Right lobe of liver (tissue), 6 donors: ENCODE measurements around the gene NAALADL2. TPM values are rescaled to one million over a fixed set of nuclear protein-coding genes. Genes with fewer than 3 reads are reported as not detected.

Experiments
- ATAC-seq, 4 donors: fragments of 200-7000 bp; cut with Tn5 transposase; one replicate each; pipeline ENCODE4 v1.9.1; 2020; ENCODE audit warnings: mild to moderate bottlenecking in 4 of 4, moderate library complexity in 4 of 4
- DNase-seq, 3 donors: peaks; one replicate each; pipeline ENCODE4 v3.0.0-alpha.2; 2020
- H3K27ac ChIP-seq, 3 donors: fragments of 200-600 bp; one replicate each; pipeline ENCODE4 v1.8.0; 2022
- H3K27me3 ChIP-seq, 2 donors: fragments of 200-600 bp; one replicate each; pipeline ENCODE4 v1.8.0; 2022
- H3K36me3 ChIP-seq, 4 donors: fragments of 200-600 bp; sonication (generic) in 1 of 4; one replicate each; pipeline versions ENCODE4 v1.5.1 to v1.8.0; 2017 to 2022; ENCODE audit warnings: control low read depth in 1 of 4
- H3K4me1 ChIP-seq, 4 donors: fragments of 200-600 bp; sonication (generic) in 1 of 4; one replicate each; pipeline versions ENCODE4 v1.5.1 to v1.8.0; 2017 to 2022; ENCODE audit warnings: control low read depth in 1 of 4
- H3K4me3 ChIP-seq, 3 donors: fragments of 200-600 bp; one replicate each; pipeline ENCODE4 v1.8.0; 2022
- H3K9me3 ChIP-seq, 4 donors: fragments of 200-600 bp; sonication (generic) in 1 of 4; one replicate each; pipeline versions ENCODE4 v1.5.1 to v1.8.0; 2017 to 2022; ENCODE audit warnings: control low read depth in 1 of 4
- POLR2A ChIP-seq: fragments of 450-650 bp; IDR thresholded peaks from one replicate; pipeline ENCODE4 v1.6.1; 2017; ENCODE audit warnings: antibody characterized with exemption, mild to moderate bottlenecking
- WGBS: methylation state at CpG from one replicate; pipeline ENCODE4 v1.1.6; 2018; ENCODE audit warnings: low coverage, low lambda C conversion rate; ENCODE audit not compliant: insufficient coverage; ENCODE audit errors: missing lambda C conversion rate; 5-methylcytosine and 5-hydroxymethylcytosine counted together
- intact Hi-C, 2 donors: fragments of 100-400 bp; cut with DNase I; formaldehyde crosslinking; loops; one replicate each; pipeline versions ENCODE4 v1.11.2 to v1.14.1; 2022
- microRNA-seq, 2 donors: library from miRNA; unstranded; fragments of <30 nt; microRNA quantifications; one replicate each; pipeline ENCODE4, GENCODE V29; 2019 to 2020
- small RNA-seq, 2 experiments: library from RNA; depleted of rRNA; stranded (forward); fragments of <200 nt; gene quantifications; one replicate each; pipeline ENCODE3, GENCODE V24; 2016
- total RNA-seq, 6 experiments: library from RNA; depleted of rRNA in 2 of 6; stranded (reverse); fragments of >200 nt in 2 of 6; fragmentation: NEBNext Ultra II Directional in 3 of 6; extraction: Animal tissue kit (Norgen Biotek cat#: 25700) in 3 of 6; gene quantifications; one replicate each; pipeline versions ENCODE4 v1.1.0 to v1.2.4, GENCODE V29; 2016 to 2023
- TF ChIP-seq, protein P1 (sequence below), 4 donors: fragments of 200-600 bp in 3 of 4; fragments of 450-650 bp in 1 of 4; IDR thresholded peaks; one replicate each; pipeline versions ENCODE4 v1.5.1 to v1.8.0; 2016 to 2022; ENCODE audit warnings: antibody characterized with exemption in 4 of 4, mild to moderate bottlenecking in 2 of 4
- donor health status: DM: no; HTN: yes; CAD: no.
- donor health status: DM: no; HTN: no; CAD: no.
- donor health status: DM: no; HTN: no; CAD: no.
- donor health status: DM: no; HTN: yes; CAD: no.
- donor health status: DM: no; HTN: yes; CAD: no.

NAALADL2 gene
- total RNA-seq, 6 experiments from 2014 or later: 0.86 to 4.9 (median 3.2) TPM

DNA sequence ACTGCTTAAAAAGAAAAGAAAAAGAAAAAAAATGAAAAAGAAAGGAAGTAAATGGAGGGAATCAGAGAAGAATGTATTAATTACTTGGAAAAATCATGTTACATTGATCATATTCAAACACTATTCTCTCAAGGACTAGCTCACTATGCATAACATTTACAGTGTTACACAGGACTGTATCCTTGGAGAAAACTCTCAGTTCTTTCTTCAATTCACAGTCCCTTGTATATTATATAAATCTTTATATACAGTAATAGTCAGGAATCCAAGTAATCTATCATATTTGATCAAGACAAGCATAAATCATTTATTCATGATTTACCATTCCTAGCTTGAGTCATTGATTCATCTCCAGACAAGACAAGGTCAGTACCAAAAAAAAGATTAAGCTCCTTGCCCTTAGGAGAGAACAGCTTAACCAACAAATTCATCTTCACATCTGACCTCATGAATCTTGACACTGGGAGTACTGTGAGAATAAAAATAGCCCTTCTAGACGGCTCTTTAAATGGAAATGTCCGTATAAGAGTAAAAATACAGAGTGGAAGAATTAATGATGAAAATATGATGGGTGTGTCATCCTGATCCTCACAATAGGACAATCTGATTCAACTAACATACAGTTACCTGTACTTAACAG lies 980.4 kb downstream of the NAALADL2 start:
- no peaks in the 10 kb centered on the region for H3K27me3 ChIP-seq
- WGBS: 78% methylated on average over 2 of the region's 2 CpGs
- no peak overlapping the region for H3K27ac ChIP-seq
- intact Hi-C loops: no loop called here
- no peak for TF ChIP-seq POLR2A
- TF ChIP-seq, protein P1, sequence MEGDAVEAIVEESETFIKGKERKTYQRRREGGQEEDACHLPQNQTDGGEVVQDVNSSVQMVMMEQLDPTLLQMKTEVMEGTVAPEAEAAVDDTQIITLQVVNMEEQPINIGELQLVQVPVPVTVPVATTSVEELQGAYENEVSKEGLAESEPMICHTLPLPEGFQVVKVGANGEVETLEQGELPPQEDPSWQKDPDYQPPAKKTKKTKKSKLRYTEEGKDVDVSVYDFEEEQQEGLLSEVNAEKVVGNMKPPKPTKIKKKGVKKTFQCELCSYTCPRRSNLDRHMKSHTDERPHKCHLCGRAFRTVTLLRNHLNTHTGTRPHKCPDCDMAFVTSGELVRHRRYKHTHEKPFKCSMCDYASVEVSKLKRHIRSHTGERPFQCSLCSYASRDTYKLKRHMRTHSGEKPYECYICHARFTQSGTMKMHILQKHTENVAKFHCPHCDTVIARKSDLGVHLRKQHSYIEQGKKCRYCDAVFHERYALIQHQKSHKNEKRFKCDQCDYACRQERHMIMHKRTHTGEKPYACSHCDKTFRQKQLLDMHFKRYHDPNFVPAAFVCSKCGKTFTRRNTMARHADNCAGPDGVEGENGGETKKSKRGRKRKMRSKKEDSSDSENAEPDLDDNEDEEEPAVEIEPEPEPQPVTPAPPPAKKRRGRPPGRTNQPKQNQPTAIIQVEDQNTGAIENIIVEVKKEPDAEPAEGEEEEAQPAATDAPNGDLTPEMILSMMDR (IDR thresholded peaks at IDR 0.05): no peak
- DNase-seq (no peak), ATAC-seq (no peak)
- H3K36me3 ChIP-seq: no peaks in the 10 kb centered on the region
- no peak overlapping the region for H3K4me3 ChIP-seq
- no peaks in the 10 kb centered on the region for H3K4me1 ChIP-seq
- no peaks in the 10 kb centered on the region for H3K9me3 ChIP-seq

DNA sequence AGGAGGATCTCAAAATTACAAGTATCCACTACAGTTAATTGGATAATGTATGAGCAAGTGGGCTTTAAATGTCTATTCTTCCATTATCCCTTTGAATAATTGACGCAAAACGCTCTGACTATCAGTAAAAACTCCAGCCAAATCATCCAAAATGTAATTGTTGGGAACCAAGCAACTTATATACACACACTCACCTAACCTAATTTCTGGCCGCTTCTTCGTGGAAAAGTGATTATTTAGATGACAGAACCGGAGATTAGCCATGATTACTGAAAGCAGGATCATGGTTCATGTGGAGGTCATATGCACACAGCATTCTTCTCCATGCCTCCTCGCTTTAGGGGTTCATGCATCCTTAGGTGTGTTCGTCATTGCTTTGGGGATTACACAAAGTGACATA lies 992.4 kb downstream of the NAALADL2 start:
- intact Hi-C loops: no loop called here
- Histone ChIP-seq H3K4me1 (no peaks in the 10 kb centered on the region), H3K9me3 (no peaks in the 10 kb centered on the region), H3K36me3 (no peaks in the 10 kb centered on the region), H3K4me3 (no peak overlapping the region), H3K27ac (no peak overlapping the region), H3K27me3 (no peaks in the 10 kb centered on the region)
- TF ChIP-seq, protein P1 (IDR thresholded peaks at IDR 0.05): no peak
- TF ChIP-seq POLR2A: no peak
- ATAC-seq (no peak), DNase-seq (no peak)
- 84% methylated on average over 7 of the region's 7 CpGs for WGBS

DNA sequence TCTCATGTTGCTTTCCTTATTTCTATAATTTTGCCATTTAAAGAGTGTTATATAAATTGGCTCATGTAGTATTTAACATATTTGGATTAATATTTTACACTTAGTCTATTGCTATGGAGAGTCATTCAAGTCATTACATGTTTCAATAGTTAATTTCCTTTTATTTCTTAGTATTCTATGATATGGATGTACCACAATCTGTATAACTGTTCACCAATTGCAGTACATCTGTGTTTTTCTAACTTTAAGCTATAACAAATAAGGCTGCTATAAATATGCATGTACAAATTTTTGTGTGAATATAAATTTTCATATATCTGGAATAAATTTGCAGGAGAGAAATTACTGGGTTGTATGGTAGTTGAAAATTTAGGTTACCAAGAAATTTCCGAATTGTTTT lies 993.4 kb downstream of the NAALADL2 start:
- Histone ChIP-seq H3K27ac (no peak overlapping the region), H3K9me3 (no peaks in the 10 kb centered on the region), H3K27me3 (no peaks in the 10 kb centered on the region), H3K4me1 (no peaks in the 10 kb centered on the region), H3K4me3 (no peak overlapping the region), H3K36me3 (no peaks in the 10 kb centered on the region)
- DNase-seq (no peak), ATAC-seq (no peak)
- WGBS: 91% methylated on average over 1 of the region's 1 CpG
- intact Hi-C loops: no loop called here
- no peak for TF ChIP-seq POLR2A
- TF ChIP-seq, protein P1 (IDR thresholded peaks at IDR 0.05): no peak

DNA sequence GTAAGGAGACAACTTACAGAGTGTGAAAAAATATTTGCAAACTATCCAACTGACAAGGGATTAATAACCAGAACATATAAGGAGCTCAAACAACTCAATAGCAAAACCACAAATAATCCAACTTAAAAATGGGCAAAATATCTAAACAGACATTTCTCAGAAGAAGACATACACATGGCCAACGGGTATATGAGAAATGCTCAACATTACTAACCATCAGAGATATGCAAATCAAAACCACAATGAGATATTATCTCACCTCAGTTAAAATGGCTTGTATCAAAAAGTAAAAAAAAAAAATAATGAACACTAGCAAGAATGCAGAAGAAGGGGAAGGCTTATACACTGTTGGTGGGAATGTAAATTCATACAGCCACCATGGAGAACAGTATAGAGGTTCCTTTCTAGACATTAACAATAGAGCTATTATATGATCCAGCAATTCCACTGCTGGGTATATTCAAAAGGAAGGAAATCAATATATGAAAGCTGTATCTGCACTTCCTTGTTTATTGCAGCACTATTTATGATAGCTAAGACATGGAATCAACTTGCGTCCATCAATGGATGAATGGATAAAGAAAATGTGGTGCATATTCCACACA lies 998.6 kb downstream of the NAALADL2 start:
- 71% methylated on average over 2 of the region's 2 CpGs for WGBS
- TF ChIP-seq POLR2A: no peak
- TF ChIP-seq, protein P1 (IDR thresholded peaks at IDR 0.05): no peak
- Histone ChIP-seq H3K27ac (no peak overlapping the region), H3K4me3 (no peak overlapping the region), H3K4me1 (no peaks in the 10 kb centered on the region), H3K27me3 (no peaks in the 10 kb centered on the region), H3K36me3 (no peaks in the 10 kb centered on the region), H3K9me3 (no peaks in the 10 kb centered on the region)
- intact Hi-C loops: no loop called here
- ATAC-seq: no peak
- DNase-seq: no peak

Small RNAs within 50 kb of the gene (microRNA-seq; reads per million reads assigned to microRNA genes)
- 0 reads per million in 2 donors for gene MIR4789

Small RNAs within 50 kb of the gene (small RNA-seq; reads per million reads assigned to genes)
- gene MIR4789: 0 reads per million in 2 experiments
- gene RNU4-91P: 0 reads per million in 2 experiments
- gene RNU6-1233P: 0 reads per million in 2 experiments
- 0 reads per million in 2 experiments for gene RNU6-1317P
